ENCODE results near the gene DAAM2.

- no peak for TF ChIP-seq ZNF274 (IDR thresholded peaks at IDR 0.05; ENCODE audit: low read depth, low read length)
- TF ChIP-seq YY1 (IDR thresholded peaks at IDR 0.05; ENCODE audit: insufficient read depth, insufficient read length), result no peak
These were observed 137.7 kb downstream of the DAAM2 start for GRCh38 chr6:39929733-39930461.

Data from NT2/D1 (cell line).